ENCODE measurements around the gene VMP1. TPM values are rescaled to one million over a fixed set of nuclear protein-coding genes. Genes with fewer than 3 reads are reported as not detected.
"Not testable (repeated sequence)": the region's sequence is repeated elsewhere in the genome, so short reads cannot be mapped to it uniquely, and the experiment has no call there.

Gene VMP1
- total RNA-seq, 2 donors from 2014 or later, result 213 to 459 TPM

DNA sequence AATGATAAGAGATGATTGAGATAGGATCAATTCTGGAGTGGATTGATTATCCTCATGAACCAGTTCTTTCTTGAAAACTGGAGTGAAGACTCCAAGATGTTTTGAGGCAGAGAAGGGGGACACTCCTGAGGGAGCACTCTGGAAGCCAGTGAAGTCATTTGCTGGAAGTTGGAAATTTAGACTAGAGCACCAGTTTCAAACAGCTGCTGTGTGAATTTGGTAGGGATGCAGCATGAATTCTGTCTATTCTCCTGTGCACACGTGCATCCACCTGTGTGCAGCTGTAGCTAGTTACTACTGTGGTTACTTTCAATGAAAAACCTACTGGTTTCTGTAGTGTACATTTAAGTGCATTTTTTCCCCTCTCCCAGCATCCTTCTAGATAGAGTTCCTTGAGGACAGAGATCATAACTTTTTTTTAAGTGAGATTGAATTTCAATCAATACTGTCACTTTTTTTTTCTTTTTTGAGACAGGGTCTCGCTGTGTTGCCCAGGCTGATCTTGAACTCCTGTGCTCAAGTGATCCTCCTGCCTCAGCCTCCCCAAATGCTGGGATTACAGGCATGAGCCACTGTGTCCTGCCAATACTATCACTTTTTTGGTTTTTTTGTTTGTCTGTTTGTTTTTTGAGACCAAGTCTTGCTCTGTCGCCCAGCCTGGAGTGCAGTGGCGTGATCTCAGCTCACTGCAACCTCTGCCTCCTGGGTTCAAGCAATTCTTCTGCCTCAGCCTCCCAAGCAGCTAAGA is 119.4 kb downstream of the VMP1 start:
- intact Hi-C loops (cut with DNase I, micrococcal nuclease), result no loop called here
- no peak for DNase-seq
- no peak for ATAC-seq

DNA sequence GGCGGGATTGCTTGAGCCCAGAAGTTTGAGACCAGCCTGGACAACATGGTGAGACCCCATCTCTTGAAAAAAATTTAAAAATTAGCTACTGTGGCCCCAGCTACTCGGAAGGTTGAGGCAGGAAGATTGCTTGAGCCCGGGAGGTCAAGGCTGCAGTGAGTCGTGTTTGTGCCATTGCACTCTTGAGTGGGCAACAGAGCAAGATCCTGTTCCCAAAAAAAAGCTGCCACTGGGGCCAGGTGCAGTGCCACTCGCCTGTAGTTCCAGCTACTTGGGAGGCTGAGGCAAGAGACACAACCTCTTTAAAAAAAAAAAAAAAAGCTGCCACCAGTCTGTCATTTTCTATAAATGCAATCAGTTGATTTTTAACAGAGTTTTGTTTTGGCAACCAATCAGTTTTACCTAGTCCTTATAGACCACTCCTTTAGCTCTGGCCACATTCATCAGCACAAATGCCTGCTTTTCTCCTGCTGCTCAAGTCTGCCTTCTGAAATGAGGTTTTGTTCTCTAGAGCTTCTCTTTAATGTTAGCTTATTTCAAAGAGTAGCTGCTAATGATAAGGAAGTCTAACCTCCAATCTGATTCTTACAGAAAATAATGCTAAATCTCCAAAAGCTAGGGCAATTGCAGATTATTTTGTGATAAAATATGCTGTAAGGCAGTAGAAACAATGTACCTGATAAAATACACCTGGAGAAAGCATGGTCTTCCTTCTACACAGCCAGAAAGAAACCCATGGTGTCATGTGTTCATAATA is 120.4 kb downstream of the VMP1 start:
- ATAC-seq (peak; percentile 28), DNase-seq (no peak)

DNA sequence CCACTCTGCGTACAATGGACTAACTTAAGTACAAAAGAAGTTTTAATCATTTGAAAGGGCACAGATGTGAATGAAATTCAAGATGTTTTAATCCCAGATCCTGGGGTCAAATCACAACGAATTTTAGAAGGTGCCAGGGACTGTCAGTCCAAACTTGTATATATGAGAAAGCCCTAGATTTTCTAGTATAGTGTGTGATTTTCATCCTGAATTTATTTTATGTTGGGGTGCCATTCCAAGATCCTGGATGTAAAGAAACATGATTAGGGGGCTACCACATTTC is 121.0 kb downstream of the VMP1 start:
- DNase-seq (no peak), ATAC-seq (no peak)
- intact Hi-C loops (cut with DNase I, micrococcal nuclease), result no loop called here

More for the DNA sequence above, 120.4 kb downstream of the VMP1 start:
- intact Hi-C loops (cut with DNase I, micrococcal nuclease), result no loop called here

DNA sequence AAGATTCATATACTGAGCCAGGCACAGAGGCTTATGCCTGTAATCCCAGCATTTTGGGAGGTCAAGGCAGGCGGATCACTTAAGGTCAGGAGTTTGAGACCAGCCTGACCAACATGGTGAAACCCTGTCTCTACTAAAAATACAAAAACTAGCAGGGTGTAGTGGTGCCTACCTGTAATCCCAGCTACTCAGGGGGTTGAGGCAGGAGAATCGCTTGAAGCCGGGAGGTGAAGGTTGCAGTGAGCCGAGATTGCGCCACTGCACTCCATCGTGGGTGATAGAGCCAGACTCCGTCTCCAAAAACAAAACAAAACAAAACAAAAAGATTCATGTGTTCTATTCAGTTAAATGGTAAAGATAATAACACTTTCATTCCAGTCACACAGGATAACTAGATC is 121.4 kb downstream of the VMP1 start:
- DNase-seq; intact Hi-C loops (cut with DNase I, micrococcal nuclease): not testable (repeated sequence)
- peak; percentile 20 for ATAC-seq

DNA sequence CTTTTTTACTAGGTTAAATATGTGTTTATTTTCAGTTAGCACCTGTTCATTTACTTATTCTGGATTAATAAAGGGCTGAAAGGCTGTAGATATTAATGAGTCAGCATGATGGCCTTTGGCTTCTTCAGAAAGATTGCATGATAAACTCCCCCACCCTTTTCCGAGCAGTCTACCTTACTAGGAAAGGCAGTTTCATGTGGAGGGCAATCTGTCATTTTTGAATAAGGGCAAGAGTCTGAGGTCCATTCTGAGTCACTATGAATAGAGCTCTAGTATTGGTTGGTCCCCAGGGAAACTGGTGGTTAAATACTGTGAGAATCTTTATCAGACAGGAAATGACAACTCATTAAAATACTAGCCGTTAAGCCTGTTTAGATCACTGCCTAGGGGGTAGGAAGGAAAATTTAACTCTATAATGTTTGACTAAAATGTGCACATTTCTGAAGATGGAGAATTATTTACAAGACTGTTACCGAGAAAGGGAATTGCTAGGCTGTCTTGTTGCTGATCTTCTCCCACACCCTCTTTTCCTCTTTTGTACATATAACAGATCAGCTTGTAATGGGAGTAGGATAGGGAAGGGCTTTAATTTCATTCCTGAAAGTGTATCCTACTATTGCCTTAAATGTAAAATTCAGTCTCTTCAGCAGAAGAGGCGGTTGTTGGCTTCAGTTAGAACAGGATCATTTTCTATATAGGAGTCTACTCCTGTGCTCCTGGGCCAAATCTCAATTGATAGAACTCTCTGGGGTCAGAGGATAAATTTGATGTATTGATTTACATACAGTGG is 122.0 kb downstream of the VMP1 start:
- peak; percentile 91 for ATAC-seq
- intact Hi-C loops (cut with DNase I, micrococcal nuclease), result no loop called here
- DNase-seq, result peak in 1 of 2 donors; percentile 58

GRCh38 chr17:59830007-59830630 is 122.7 kb downstream of the VMP1 start:
- intact Hi-C loops (cut with DNase I, micrococcal nuclease), result no loop called here
- ATAC-seq (no peak), DNase-seq (peak in 1 of 2 donors; percentile 54)

DNA sequence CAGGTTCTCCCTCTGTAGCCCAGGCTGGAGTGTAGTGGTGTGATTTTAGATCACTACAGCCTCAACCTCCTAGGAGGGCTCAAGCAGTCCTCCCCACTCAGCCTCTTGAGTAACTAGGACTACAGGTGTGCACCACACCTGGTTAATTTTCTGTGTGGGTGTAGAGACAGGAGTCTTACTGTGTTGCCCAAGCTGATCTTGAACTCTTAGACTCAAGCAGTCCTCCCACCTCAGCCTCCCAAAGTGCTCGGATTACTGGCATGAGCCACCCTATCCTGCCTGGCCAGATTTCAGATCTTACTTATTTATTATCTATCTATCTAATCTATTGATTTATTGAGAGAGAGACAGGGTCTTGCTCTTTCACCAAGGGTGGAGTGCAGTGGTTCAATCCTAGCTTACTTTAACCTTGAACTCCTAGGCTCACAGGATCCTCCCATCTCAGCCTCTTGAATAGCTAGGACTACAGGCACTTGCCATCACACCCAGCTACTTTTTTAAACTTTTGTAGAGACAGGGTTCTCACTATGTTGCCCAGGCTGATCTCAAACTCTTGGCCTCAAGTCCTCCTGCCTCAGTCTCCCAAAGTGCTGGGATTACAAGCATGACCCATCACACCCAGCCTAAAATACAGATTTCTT is 123.5 kb downstream of the VMP1 start:
- DNase-seq (no peak), ATAC-seq (no peak)
- intact Hi-C loops (cut with DNase I, micrococcal nuclease), result no loop called here

DNA sequence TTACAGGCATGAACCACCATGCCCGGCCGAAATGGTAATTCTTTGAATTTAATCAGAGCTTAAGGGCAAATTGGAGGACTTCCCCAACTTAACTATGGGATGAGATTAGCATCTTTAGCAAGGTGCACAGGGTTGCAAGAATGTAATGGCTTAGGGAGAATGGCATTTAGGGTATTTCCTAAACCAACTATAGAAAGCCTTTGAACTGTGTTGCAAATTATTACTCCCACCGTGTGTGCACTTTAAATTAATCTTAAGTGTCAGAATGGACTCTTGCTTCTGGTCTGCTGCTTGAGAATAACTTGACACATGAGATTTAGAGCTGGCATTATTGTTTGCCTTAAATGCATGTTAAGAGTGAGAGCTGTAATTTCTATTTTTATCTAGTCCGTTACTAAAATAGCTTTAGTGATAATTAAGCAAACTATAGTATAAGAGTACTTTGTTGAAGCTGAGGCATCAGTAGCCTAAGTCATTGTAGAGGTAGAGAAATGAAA is 125.5 kb downstream of the VMP1 start:
- intact Hi-C loops (cut with DNase I, micrococcal nuclease), result no loop called here
- DNase-seq, result no peak
- no peak for ATAC-seq

DNA sequence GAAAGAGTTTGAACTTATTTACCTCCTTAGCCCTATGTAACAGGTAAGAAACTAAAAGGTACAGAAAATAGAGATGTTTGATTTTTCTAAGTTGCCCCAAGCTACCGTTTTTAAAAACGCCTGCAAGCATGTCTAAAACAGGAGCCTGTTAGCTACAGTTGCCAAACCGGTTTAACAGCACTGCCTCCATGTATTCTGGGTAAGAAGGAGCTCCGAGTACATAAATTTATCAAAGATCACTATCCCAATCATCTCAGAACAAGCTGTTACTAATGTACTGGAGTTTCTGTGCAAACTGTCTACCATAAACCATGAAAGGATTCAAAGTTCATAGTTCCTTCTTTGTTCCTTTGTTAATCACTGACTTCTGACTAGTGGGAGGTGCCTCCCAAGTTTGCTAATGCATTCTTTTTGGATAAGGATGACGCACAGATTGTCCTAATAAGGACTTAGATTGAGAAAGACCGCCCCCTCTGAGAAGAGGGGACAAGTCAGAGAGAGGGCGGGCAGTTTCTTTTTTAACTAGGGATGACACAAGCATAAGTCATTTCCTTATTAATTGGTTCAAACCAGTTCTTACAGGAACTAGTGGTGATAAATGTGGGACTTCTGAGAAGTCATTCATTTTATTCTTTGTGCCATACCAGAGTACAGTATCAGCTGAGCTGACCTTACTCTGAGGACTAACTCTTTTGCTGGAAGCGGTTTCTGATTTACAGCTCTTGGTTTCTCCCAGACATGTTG is 130.0 kb downstream of the VMP1 start:
- ATAC-seq, result peak; percentile 73
- intact Hi-C loops (cut with DNase I, micrococcal nuclease), result no loop called here

GRCh38 chr17:59838052-59838916 is 130.8 kb downstream of the VMP1 start:
- intact Hi-C loops (cut with DNase I, micrococcal nuclease), result no loop called here
- ATAC-seq, result peak; percentile 5
- no peak for DNase-seq

More for the DNA sequence above, 130.0 kb downstream of the VMP1 start:
- peak; percentile 80 to 86 for DNase-seq

GRCh38 chr17:59839651-59840328 is 132.3 kb downstream of the VMP1 start:
- DNase-seq, result no peak
- no peak for ATAC-seq
- intact Hi-C loops (cut with DNase I, micrococcal nuclease), result no loop called here

DNA sequence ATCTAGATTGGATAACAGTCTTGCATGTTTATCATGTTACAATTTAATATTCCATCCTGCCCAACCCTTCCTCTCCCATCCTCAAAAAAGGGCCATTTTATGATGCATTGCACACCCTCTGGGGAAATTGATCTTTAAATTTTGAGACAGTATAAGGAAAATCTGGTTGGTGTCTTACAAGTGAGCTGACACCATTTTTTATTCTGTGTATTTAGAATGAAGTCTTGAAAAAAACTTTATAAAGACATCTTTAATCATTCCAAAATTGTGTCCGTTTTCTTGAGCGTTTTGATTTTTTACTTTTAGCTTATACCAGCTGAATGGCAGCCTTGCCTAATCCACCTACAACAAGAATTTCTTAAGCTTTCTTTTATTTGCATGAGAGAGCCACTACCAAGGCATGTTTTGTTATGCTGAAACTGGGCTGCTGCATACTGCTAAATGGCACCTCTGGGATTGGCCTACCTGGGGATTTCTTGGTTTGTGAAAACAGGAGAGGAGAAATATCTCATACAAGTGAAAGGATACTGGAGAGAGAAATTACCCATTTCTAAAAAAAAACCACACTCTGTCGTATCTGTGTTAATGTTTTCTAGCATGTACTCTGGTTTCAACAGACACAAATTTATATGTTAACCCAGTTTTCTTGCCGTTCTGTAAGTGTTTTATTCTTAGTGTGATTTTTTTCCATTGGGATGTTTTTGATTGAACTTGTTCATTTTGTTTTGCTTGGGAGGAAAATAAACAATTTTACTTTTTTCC is 133.1 kb downstream of the VMP1 start:
- no peak for ATAC-seq
- intact Hi-C loops (cut with DNase I, micrococcal nuclease), result no loop called here
- no peak for DNase-seq

- intact Hi-C loops (cut with DNase I, micrococcal nuclease); ATAC-seq: not testable (repeated sequence)
Measured at GRCh38 chr17:59841091-59841881, 133.8 kb downstream of the VMP1 start.

GRCh38 chr17:59841882-59842263 is 134.4 kb downstream of the VMP1 start:
- DNase-seq; intact Hi-C loops (cut with DNase I, micrococcal nuclease); ATAC-seq: not testable (repeated sequence)

More at GRCh38 chr17:59841091-59841881, 133.8 kb downstream of the VMP1 start:
- DNase-seq, result not testable (repeated sequence)

Measured in left colon (tissue), 2 donors.